OCI-LY7 (cell line): Measurements from ENCODE around the gene CNN2.

ENCODE experiments used
- CTCF ChIP-seq: fragments of 200-600 bp; sonication (generic); conservative IDR thresholded peaks from 2 replicates; pipeline ENCODE4 v1.5.1; 2014; ENCODE audit warnings: mild to moderate bottlenecking, antibody characterized with exemption, low read length, moderate library complexity, mixed read lengths
- EZH2phosphoT487 ChIP-seq: fragments of 200-600 bp; sonication (generic); IDR thresholded peaks from 2 replicates; pipeline ENCODE4 v1.6.1; 2018; ENCODE audit warnings: low read depth, borderline replicate concordance, mild to moderate bottlenecking, mixed run types, antibody characterized with exemption, low read length, moderate library complexity, mixed read lengths

GRCh38 chr19:1052349-1052975 is 26.1 kb downstream of the CNN2 start:
- TF ChIP-seq CTCF (no peak), EZH2phosphoT487 (no peak)
